ENCODE measurements around the gene SYDE1.
"Not testable (repeated sequence)": the region's sequence is repeated elsewhere in the genome, so short reads cannot be mapped to it uniquely, and the experiment has no call there.

Gene SYDE1, protein sequence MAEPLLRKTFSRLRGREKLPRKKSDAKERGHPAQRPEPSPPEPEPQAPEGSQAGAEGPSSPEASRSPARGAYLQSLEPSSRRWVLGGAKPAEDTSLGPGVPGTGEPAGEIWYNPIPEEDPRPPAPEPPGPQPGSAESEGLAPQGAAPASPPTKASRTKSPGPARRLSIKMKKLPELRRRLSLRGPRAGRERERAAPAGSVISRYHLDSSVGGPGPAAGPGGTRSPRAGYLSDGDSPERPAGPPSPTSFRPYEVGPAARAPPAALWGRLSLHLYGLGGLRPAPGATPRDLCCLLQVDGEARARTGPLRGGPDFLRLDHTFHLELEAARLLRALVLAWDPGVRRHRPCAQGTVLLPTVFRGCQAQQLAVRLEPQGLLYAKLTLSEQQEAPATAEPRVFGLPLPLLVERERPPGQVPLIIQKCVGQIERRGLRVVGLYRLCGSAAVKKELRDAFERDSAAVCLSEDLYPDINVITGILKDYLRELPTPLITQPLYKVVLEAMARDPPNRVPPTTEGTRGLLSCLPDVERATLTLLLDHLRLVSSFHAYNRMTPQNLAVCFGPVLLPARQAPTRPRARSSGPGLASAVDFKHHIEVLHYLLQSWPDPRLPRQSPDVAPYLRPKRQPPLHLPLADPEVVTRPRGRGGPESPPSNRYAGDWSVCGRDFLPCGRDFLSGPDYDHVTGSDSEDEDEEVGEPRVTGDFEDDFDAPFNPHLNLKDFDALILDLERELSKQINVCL

GRCh38 chr19:15107061-15108010 is at the start of gene SYDE1:
SYDE1 (plus strand) TSS chr19:15107401; CDS start chr19:15107434, 33 bp downstream.
- Histone ChIP-seq H3K27ac (ENCODE audit: low read depth, low read length) (peak within 1 kb of the TSS; percentile 92), H3K9ac (ENCODE audit: low read length) (peak within 1 kb of the TSS; percentile 93), H3K36me3 (ENCODE audit: insufficient read depth, low read length) (peaks cover 21% of the 10 kb centered on the region), H3K4me1 (ENCODE audit: insufficient read depth, low read length) (peaks cover 17% of the 10 kb centered on the region), H3K4me3 (ENCODE audit: low read depth in 1 of 2, low read length in 2 of 2) (peak within 1 kb of the TSS; percentile 66 to 79), H3K27me3 (ENCODE audit: control insufficient read depth in 1 of 2, insufficient read depth in 2 of 2, low read length in 2 of 2) (no peaks in the 10 kb centered on the region), H3K9me3 (ENCODE audit: low read length) (no peaks in the 10 kb centered on the region)

DNA sequence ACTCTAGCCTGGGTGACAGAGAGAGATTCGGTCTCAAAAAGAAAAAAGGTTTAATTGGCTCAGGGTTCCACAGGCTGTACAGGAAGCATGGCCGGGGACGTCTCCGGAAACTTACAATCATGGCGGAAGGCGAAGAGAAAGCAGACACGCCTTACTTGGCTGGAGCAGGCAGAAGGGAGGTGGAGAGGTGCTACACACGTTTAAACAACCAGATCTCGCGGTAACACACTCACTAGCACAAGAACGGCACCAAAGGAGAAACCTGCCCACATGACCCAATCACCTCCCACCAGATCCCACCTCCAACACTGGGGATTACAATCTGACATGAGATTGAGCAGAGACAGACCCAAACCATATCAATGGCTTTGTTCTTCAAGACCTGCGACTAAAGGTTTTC is 45.2 kb upstream of the SYDE1 start:
- Histone ChIP-seq H3K27me3 (ENCODE audit: control insufficient read depth in 1 of 2, insufficient read depth in 2 of 2, low read length in 2 of 2) (no peaks in the 10 kb centered on the region), H3K4me3 (ENCODE audit: low read depth in 1 of 2, low read length in 2 of 2) (no peak overlapping the region), H3K27ac (ENCODE audit: low read depth, low read length) (no peak overlapping the region), H3K4me1 (ENCODE audit: insufficient read depth, low read length) (no peaks in the 10 kb centered on the region), H3K9me3 (ENCODE audit: low read length) (no peaks in the 10 kb centered on the region), H3K36me3 (ENCODE audit: insufficient read depth, low read length) (no peaks in the 10 kb centered on the region), H3K9ac (ENCODE audit: low read length) (no peak overlapping the region)

- H3K36me3 ChIP-seq (ENCODE audit: insufficient read depth, low read length); H3K27me3 ChIP-seq (ENCODE audit: control insufficient read depth in 1 of 2, insufficient read depth in 2 of 2, low read length in 2 of 2); H3K9ac ChIP-seq (ENCODE audit: low read length); H3K27ac ChIP-seq (ENCODE audit: low read depth, low read length); H3K4me1 ChIP-seq (ENCODE audit: insufficient read depth, low read length); H3K9me3 ChIP-seq (ENCODE audit: low read length); H3K4me3 ChIP-seq (ENCODE audit: low read depth in 1 of 2, low read length in 2 of 2): not testable (repeated sequence)
These were observed 36.8 kb upstream of the SYDE1 start for GRCh38 chr19:15070386-15070785.

DNA sequence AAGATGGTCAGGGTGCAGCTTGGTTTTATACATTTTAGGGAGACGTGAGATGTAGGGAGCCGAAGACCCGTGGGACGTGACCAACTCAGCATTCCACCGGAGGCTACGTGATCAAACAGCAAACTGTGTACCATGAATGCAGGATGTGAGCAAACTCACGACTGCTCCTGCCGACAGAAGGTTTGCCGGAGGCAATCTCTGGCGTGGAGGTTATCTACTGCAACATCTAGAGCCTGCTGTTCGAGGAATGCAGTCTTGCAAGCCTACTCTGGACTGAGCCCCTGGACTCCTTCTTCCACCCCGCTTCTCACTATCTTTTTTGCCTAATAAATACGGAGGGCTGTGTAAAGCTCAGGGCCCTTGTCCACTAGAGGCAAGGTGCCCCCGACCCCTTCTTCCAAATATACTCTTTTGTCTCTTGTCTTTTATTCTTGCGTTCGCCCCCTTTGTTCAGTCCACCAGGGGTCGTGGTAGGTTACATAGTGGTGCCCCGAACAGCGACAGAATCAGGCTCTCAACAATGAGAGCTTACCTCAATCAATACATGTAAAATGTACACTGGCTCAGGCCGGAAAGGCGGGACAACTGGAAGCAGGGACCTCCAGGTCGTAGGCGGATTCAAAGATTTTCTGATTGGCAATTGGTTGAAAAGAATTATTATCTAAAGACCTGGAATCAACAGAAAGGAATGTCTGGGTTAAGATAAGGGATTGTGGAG is 34.1 kb upstream of the SYDE1 start:
- Histone ChIP-seq H3K4me3 (ENCODE audit: low read depth in 1 of 2, low read length in 2 of 2) (no peak overlapping the region), H3K27ac (ENCODE audit: low read depth, low read length) (no peak overlapping the region), H3K4me1 (ENCODE audit: insufficient read depth, low read length) (no peaks in the 10 kb centered on the region), H3K9ac (ENCODE audit: low read length) (no peak overlapping the region), H3K9me3 (ENCODE audit: low read length) (no peaks in the 10 kb centered on the region), H3K36me3 (ENCODE audit: insufficient read depth, low read length) (no peaks in the 10 kb centered on the region), H3K27me3 (ENCODE audit: control insufficient read depth in 1 of 2, insufficient read depth in 2 of 2, low read length in 2 of 2) (peaks cover 0 to 4% of the 10 kb centered on the region in 2 donors)

- H3K27me3 ChIP-seq (ENCODE audit: control insufficient read depth in 1 of 2, insufficient read depth in 2 of 2, low read length in 2 of 2), result peaks cover 0 to 6% of the 10 kb centered on the region in 2 donors
- H3K4me1 ChIP-seq (ENCODE audit: insufficient read depth, low read length), result no peaks in the 10 kb centered on the region
- no peak overlapping the region for H3K27ac ChIP-seq (ENCODE audit: low read depth, low read length)
- H3K36me3 ChIP-seq (ENCODE audit: insufficient read depth, low read length), result no peaks in the 10 kb centered on the region
- no peaks in the 10 kb centered on the region for H3K9me3 ChIP-seq (ENCODE audit: low read length)
- no peak overlapping the region for H3K4me3 ChIP-seq (ENCODE audit: low read depth in 1 of 2, low read length in 2 of 2)
- no peak overlapping the region for H3K9ac ChIP-seq (ENCODE audit: low read length)
These were observed 32.8 kb upstream of the SYDE1 start for GRCh38 chr19:15074371-15074770.

DNA sequence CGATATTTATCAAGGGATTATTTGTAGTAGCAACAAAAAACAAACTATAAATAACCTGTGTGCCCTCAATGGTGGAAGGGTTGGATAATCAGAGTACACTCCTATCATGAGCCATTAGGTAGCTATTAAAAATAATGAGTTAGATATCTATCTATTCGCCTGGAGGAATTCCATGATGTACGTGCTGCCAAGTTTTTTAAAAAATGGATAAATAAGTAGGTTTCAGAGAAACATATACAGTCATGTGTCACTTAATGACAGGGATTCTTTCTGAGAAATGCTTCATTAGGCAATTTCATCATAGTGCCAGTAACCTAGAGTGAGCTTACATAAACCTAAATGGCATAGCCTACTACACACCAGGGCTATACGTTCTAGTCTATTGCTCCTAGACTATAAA is 31.4 kb upstream of the SYDE1 start:
- H3K9me3 ChIP-seq (ENCODE audit: low read length), result no peaks in the 10 kb centered on the region
- H3K4me3 ChIP-seq (ENCODE audit: low read depth in 1 of 2, low read length in 2 of 2), result no peak overlapping the region
- peaks cover 0 to 6% of the 10 kb centered on the region in 2 donors for H3K27me3 ChIP-seq (ENCODE audit: control insufficient read depth in 1 of 2, insufficient read depth in 2 of 2, low read length in 2 of 2)
- no peaks in the 10 kb centered on the region for H3K4me1 ChIP-seq (ENCODE audit: insufficient read depth, low read length)
- no peak overlapping the region for H3K27ac ChIP-seq (ENCODE audit: low read depth, low read length)
- H3K9ac ChIP-seq (ENCODE audit: low read length), result no peak overlapping the region
- H3K36me3 ChIP-seq (ENCODE audit: insufficient read depth, low read length), result no peaks in the 10 kb centered on the region

DNA sequence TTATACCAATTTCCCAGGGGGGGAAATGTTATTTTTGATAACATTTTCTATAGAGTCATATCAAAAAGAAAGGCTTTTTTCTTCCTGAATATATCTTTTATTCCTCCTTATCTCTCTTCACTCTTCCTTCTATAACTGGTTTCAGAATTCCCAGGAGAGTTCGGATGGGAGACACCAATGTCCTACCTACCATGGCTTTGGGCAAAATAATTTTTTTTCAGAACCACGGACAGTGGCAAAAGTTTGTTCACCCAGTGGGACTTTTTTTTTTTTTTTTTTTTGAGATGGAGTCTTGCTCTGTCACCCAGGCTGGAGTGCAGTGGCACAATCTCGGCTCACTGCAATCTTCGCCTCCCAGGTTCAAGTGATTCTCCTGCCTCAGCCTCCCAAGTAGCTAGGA is 27.2 kb upstream of the SYDE1 start:
- not testable (repeated sequence) for H3K27ac ChIP-seq (ENCODE audit: low read depth, low read length); H3K4me1 ChIP-seq (ENCODE audit: insufficient read depth, low read length); H3K9me3 ChIP-seq (ENCODE audit: low read length); H3K4me3 ChIP-seq (ENCODE audit: low read depth in 1 of 2, low read length in 2 of 2); H3K9ac ChIP-seq (ENCODE audit: low read length); H3K36me3 ChIP-seq (ENCODE audit: insufficient read depth, low read length)
- H3K27me3 ChIP-seq (ENCODE audit: control insufficient read depth in 1 of 2, insufficient read depth in 2 of 2, low read length in 2 of 2), result peaks cover 0 to 10% of the 10 kb centered on the region in 2 donors

DNA sequence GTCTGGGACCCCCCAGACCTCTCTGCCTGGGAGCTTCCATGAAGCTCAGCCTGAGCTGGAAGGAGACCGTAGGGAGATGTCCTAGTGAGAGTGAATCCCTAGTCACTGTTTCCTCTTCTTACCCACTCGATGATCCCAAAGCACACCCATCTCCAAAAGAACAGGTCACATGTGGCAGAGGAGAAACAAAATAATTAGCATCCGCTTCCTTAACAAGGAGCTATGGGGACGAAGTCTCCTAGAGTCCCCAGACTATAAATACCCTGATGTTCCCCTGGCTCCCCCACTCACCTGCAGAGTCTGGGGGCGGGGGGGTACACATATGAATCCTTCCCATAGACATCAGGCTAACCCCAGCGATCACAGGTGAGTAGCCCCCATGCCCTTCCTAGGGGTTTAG is 25.3 kb upstream of the SYDE1 start, which contains the start of gene OR1I1:
TSS of gene OR1I1 (plus strand) at position 301 of the 400 bp plus-strand sequence. CDS start 4,855 bp downstream, outside the sequence.
- H3K27me3 ChIP-seq (ENCODE audit: control insufficient read depth in 1 of 2, insufficient read depth in 2 of 2, low read length in 2 of 2), result peaks cover 0 to 10% of the 10 kb centered on the region in 2 donors
- H3K9ac ChIP-seq (ENCODE audit: low read length), result no peak within 1 kb of the TSS
- H3K9me3 ChIP-seq (ENCODE audit: low read length), result no peaks in the 10 kb centered on the region
- H3K4me1 ChIP-seq (ENCODE audit: insufficient read depth, low read length), result no peaks in the 10 kb centered on the region
- no peak within 1 kb of the TSS for H3K27ac ChIP-seq (ENCODE audit: low read depth, low read length)
- H3K4me3 ChIP-seq (ENCODE audit: low read depth in 1 of 2, low read length in 2 of 2), result no peak within 1 kb of the TSS
- H3K36me3 ChIP-seq (ENCODE audit: insufficient read depth, low read length), result no peaks in the 10 kb centered on the region

DNA sequence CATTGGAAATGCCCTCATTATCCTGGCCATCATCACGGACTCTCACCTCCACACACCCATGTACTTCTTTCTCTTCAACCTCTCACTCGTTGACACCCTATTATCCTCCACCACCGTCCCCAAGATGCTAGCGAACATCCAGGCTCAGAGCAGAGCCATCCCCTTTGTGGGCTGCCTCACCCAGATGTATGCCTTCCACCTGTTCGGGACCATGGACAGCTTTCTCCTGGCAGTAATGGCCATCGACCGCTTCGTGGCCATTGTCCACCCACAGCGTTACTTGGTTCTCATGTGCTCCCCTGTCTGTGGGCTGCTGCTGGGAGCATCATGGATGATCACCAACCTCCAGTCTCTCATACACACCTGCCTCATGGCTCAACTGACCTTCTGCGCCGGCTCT is 20.0 kb upstream of the SYDE1 start:
- Histone ChIP-seq H3K36me3 (ENCODE audit: insufficient read depth, low read length) (no peaks in the 10 kb centered on the region), H3K4me3 (ENCODE audit: low read depth in 1 of 2, low read length in 2 of 2) (no peak overlapping the region), H3K27ac (ENCODE audit: low read depth, low read length) (no peak overlapping the region), H3K9ac (ENCODE audit: low read length) (no peak overlapping the region), H3K9me3 (ENCODE audit: low read length) (no peaks in the 10 kb centered on the region), H3K4me1 (ENCODE audit: insufficient read depth, low read length) (peaks cover 3% of the 10 kb centered on the region), H3K27me3 (ENCODE audit: control insufficient read depth in 1 of 2, insufficient read depth in 2 of 2, low read length in 2 of 2) (peaks cover 0 to under 1% of the 10 kb centered on the region in 2 donors)

GRCh38 chr19:15091918-15092753 is 15.1 kb upstream of the SYDE1 start:
- H3K4me3 ChIP-seq (ENCODE audit: low read depth in 1 of 2, low read length in 2 of 2), result no peak overlapping the region
- no peaks in the 10 kb centered on the region for H3K9me3 ChIP-seq (ENCODE audit: low read length)
- no peaks in the 10 kb centered on the region for H3K27me3 ChIP-seq (ENCODE audit: control insufficient read depth in 1 of 2, insufficient read depth in 2 of 2, low read length in 2 of 2)
- no peak overlapping the region for H3K27ac ChIP-seq (ENCODE audit: low read depth, low read length)
- no peaks in the 10 kb centered on the region for H3K36me3 ChIP-seq (ENCODE audit: insufficient read depth, low read length)
- H3K4me1 ChIP-seq (ENCODE audit: insufficient read depth, low read length), result peaks cover 6% of the 10 kb centered on the region
- H3K9ac ChIP-seq (ENCODE audit: low read length), result no peak overlapping the region
